K562 (cell line): ENCODE measurements around the gene SLC2A10.
A peak's percentile ranks its signal among the peaks of the same experiment; 100 is the strongest.

Source experiments
- CBFB ChIP-seq: sonication (generic); formaldehyde crosslinking; IDR thresholded peaks from 2 replicates; pipeline ENCODE4 v1.4.0; 2020; ENCODE audit warnings: mild to moderate bottlenecking, missing genetic modification reagents
- DPF2 ChIP-seq: fragments of 450-650 bp; IDR thresholded peaks from 2 replicates; pipeline ENCODE4 v1.6.1; 2016
- FIP1L1 ChIP-seq: fragments of 200-400 bp; formaldehyde crosslinking; IDR thresholded peaks from 2 replicates; pipeline ENCODE4 v1.6.1; 2018; ENCODE audit warnings: mild to moderate bottlenecking, low read depth, low read length; ENCODE audit not compliant: poor library complexity, severe bottlenecking
- NRF1 ChIP-seq, 2 experiments: fragments of 450-650 bp; IDR thresholded peaks in 1 of 2; conservative IDR thresholded peaks in 1 of 2; 2 replicates each; pipeline ENCODE4 v1.6.1; 2014; ENCODE audit warnings: mild to moderate bottlenecking in 2 of 2
- ZNF347 ChIP-seq: fragments of 450-650 bp; formaldehyde crosslinking; IDR thresholded peaks from 2 replicates; pipeline ENCODE4 v1.4.0; 2020; ENCODE audit warnings: low read depth, mild to moderate bottlenecking, moderate library complexity
- TF ChIP-seq, protein P1 (sequence below): sonication (generic); formaldehyde crosslinking; IDR thresholded peaks from 2 replicates; pipeline ENCODE4 v1.9.0; 2022; ENCODE audit warnings: mild to moderate bottlenecking, missing genetic modification reagents
- TF ChIP-seq, protein P2 (sequence below): fragments of 250-450 bp; sonication (Bioruptor Pico); IDR thresholded peaks from 2 replicates; pipeline ENCODE4 v1.4.0; 2020; ENCODE audit warnings: mild to moderate bottlenecking
- TF ChIP-seq, protein P3 (sequence below), 2 experiments: fragments of 450-650 bp; conservative IDR thresholded peaks; 2 replicates each; pipeline ENCODE4 v1.6.1; 2017; ENCODE audit warnings: mild to moderate bottlenecking in 2 of 2, moderate library complexity in 2 of 2
- TF ChIP-seq, protein P4 (sequence below): sonication (generic); formaldehyde crosslinking; IDR thresholded peaks from 2 replicates; pipeline ENCODE4 v1.8.0; 2022; ENCODE audit warnings: mild to moderate bottlenecking, low read depth, missing genetic modification reagents
- TF ChIP-seq, protein P5 (sequence below), 3 experiments: IDR thresholded peaks in 2 of 3; conservative IDR thresholded peaks in 1 of 3; 2 replicates each; pipeline ENCODE4 v1.5.1; 2011 to 2012; ENCODE audit warnings: low read length in 3 of 3, mild to moderate bottlenecking in 3 of 3, control low read depth in 2 of 3, improper control_type of control experiment in 1 of 3, inconsistent platforms in 1 of 3, low read depth in 1 of 3, mixed read lengths in 1 of 3, moderate library complexity in 1 of 3; ENCODE audit not compliant: insufficient read depth in 2 of 3

DNA sequence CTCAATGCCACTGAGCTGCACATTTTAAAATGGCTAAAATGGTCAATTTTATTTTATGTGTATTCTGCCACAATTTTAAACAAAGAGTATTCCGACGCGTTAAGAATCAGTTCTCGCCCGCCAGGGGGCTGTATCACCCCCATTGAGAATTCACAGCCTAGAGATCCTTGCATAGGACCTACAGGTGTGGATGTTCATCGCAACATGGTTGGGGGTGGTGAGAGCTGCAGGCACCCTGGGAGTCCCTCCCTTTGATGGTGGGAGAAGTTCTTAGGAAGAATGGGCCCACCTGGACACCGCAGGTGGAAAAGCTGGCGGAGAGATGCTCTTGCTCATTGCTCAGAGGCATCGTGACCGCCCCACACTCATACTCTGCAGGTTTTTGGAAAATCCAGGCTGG lies 63.5 kb downstream of the SLC2A10 start:
- no peak for TF ChIP-seq FIP1L1
- TF ChIP-seq, protein P1, sequence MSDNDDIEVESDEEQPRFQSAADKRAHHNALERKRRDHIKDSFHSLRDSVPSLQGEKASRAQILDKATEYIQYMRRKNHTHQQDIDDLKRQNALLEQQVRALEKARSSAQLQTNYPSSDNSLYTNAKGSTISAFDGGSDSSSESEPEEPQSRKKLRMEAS (CRISPR knock-in tag), result no peak
- no peak for TF ChIP-seq NRF1 (conservative IDR thresholded peaks at IDR 0.05 in 1 of 2, IDR thresholded peaks at IDR 0.05 in 1 of 2)
- no peak for TF ChIP-seq CBFB (CRISPR knock-in tag)
- TF ChIP-seq, protein P2, sequence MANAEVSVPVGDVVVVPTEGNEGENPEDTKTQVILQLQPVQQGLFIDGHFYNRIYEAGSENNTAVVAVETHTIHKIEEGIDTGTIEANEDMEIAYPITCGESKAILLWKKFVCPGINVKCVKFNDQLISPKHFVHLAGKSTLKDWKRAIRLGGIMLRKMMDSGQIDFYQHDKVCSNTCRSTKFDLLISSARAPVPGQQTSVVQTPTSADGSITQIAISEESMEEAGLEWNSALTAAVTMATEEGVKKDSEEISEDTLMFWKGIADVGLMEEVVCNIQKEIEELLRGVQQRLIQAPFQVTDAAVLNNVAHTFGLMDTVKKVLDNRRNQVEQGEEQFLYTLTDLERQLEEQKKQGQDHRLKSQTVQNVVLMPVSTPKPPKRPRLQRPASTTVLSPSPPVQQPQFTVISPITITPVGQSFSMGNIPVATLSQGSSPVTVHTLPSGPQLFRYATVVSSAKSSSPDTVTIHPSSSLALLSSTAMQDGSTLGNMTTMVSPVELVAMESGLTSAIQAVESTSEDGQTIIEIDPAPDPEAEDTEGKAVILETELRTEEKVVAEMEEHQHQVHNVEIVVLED, result no peak
- TF ChIP-seq, protein P3, sequence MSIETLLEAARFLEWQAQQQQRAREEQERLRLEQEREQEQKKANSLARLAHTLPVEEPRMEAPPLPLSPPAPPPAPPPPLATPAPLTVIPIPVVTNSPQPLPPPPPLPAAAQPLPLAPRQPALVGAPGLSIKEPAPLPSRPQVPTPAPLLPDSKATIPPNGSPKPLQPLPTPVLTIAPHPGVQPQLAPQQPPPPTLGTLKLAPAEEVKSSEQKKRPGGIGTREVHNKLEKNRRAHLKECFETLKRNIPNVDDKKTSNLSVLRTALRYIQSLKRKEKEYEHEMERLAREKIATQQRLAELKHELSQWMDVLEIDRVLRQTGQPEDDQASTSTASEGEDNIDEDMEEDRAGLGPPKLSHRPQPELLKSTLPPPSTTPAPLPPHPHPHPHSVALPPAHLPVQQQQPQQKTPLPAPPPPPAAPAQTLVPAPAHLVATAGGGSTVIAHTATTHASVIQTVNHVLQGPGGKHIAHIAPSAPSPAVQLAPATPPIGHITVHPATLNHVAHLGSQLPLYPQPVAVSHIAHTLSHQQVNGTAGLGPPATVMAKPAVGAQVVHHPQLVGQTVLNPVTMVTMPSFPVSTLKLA (conservative IDR thresholded peaks at IDR 0.05), result no peak
- TF ChIP-seq, protein P4, sequence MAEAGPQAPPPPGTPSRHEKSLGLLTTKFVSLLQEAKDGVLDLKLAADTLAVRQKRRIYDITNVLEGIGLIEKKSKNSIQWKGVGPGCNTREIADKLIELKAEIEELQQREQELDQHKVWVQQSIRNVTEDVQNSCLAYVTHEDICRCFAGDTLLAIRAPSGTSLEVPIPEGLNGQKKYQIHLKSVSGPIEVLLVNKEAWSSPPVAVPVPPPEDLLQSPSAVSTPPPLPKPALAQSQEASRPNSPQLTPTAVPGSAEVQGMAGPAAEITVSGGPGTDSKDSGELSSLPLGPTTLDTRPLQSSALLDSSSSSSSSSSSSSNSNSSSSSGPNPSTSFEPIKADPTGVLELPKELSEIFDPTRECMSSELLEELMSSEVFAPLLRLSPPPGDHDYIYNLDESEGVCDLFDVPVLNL (CRISPR knock-in tag), result no peak
- TF ChIP-seq, protein P5, sequence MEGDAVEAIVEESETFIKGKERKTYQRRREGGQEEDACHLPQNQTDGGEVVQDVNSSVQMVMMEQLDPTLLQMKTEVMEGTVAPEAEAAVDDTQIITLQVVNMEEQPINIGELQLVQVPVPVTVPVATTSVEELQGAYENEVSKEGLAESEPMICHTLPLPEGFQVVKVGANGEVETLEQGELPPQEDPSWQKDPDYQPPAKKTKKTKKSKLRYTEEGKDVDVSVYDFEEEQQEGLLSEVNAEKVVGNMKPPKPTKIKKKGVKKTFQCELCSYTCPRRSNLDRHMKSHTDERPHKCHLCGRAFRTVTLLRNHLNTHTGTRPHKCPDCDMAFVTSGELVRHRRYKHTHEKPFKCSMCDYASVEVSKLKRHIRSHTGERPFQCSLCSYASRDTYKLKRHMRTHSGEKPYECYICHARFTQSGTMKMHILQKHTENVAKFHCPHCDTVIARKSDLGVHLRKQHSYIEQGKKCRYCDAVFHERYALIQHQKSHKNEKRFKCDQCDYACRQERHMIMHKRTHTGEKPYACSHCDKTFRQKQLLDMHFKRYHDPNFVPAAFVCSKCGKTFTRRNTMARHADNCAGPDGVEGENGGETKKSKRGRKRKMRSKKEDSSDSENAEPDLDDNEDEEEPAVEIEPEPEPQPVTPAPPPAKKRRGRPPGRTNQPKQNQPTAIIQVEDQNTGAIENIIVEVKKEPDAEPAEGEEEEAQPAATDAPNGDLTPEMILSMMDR (IDR thresholded peaks at IDR 0.05 in 2 of 3, conservative IDR thresholded peaks at IDR 0.05 in 1 of 3; ENCODE audit: insufficient read depth in 2 of 3, low read depth in 1 of 3, low read length in 3 of 3), result peak; percentile 30 to 55 (median 54); a peak in 4 of 6 replicates
- no peak for TF ChIP-seq DPF2
- no peak for TF ChIP-seq ZNF347 (CRISPR knock-in tag)
